Adrenal gland (tissue), 12 donors: Measurements from ENCODE around the gene FGF22. TPM values are rescaled to one million over a fixed set of nuclear protein-coding genes. Genes with fewer than 3 reads are reported as not detected.

ENCODE experiments used
- DNase-seq, 7 donors: peaks; one replicate each; pipeline ENCODE4 v3.0.0-alpha.2; 2019 to 2020
- H3K27ac ChIP-seq, 5 donors: fragments of 200-600 bp; sonication (generic) in 4 of 5; 1 replicate in 3 of 5; 2 replicates in 2 of 5; pipeline versions ENCODE4 v1.5.1 to v1.8.0; 2016 to 2020; ENCODE audit warnings: mild to moderate bottlenecking in 1 of 5
- H3K27me3 ChIP-seq: fragments of 200-600 bp; 2 replicates; pipeline ENCODE4 v1.8.0; 2021
- H3K36me3 ChIP-seq, 2 donors: fragments of 200-600 bp; replicated peaks in 1 of 2; 1 replicate in 1 of 2; 2 replicates in 1 of 2; pipeline versions ENCODE4 v1.5.1 to v1.8.0; 2018 to 2022
- H3K4me1 ChIP-seq, 2 donors: fragments of 200-600 bp; replicated peaks in 1 of 2; 1 replicate in 1 of 2; 2 replicates in 1 of 2; pipeline versions ENCODE4 v1.5.1 to v1.8.0; 2018 to 2021
- H3K4me3 ChIP-seq, 4 donors: fragments of 200-600 bp; sonication (generic) in 3 of 4; one replicate each; pipeline ENCODE4 v1.5.1; 2016 to 2018
- H3K9me3 ChIP-seq, 3 donors: fragments of 200-600 bp; sonication (generic) in 1 of 3; replicated peaks in 1 of 3; 1 replicate in 2 of 3; 2 replicates in 1 of 3; pipeline versions ENCODE4 v1.5.1 to v1.8.0; 2016 to 2021
- POLR2A ChIP-seq, 2 donors: fragments of 450-650 bp; IDR thresholded peaks; one replicate each; pipeline ENCODE4 v1.6.1; 2017; ENCODE audit warnings: antibody characterized with exemption in 2 of 2, mild to moderate bottlenecking in 2 of 2, moderate library complexity in 1 of 2
- WGBS, 4 donors: extraction: QIAGEN DNeasy Blood & Tissue Kit in 2 of 4; methylation state at CpG; one replicate each; pipeline versions ENCODE4 v1.1.5 to v1.1.7; 2013 to 2017; 5-methylcytosine and 5-hydroxymethylcytosine counted together
- intact Hi-C, 2 donors: fragments of 100-400 bp; cut with DNase I; formaldehyde crosslinking; loops; one replicate each; pipeline versions ENCODE4 v1.14.1 to v1.15.0; 2022 to 2023
- polyA plus RNA-seq, 3 donors: library from polyadenylated mRNA; stranded (reverse); fragments of 200-250 nt in 2 of 3; fragments of 350-450 nt in 1 of 3; fragmentation: Illumina TruSeq in 1 of 3; extraction: RNeasy Lipid Tissue Mini Kit (QIAGEN cat#74804) in 1 of 3; gene quantifications; one replicate each; pipeline ENCODE4 v1.2.3, GENCODE V29; 2013 to 2014
- total RNA-seq, 9 donors: library from RNA; depleted of rRNA in 4 of 9; stranded (reverse); fragments of >200 nt in 4 of 9; fragments of 120-200 nt in 1 of 9; fragmentation: NEBNext Ultra II Directional in 1 of 9; extraction: Animal tissue kit (Norgen Biotek cat#: 25700) in 1 of 9; gene quantifications; one replicate each; pipeline versions ENCODE4 v1.1.0 to v1.2.4, GENCODE V29; 2013 to 2023
- TF ChIP-seq, protein P1 (sequence below), 6 experiments: fragments of 450-650 bp in 4 of 6; fragments of 200-600 bp in 2 of 6; sonication (generic) in 1 of 6; IDR thresholded peaks; 1 replicate in 5 of 6; 2 replicates in 1 of 6; pipeline versions ENCODE4 v1.5.1 to v1.8.0; 2016 to 2021; ENCODE audit warnings: antibody characterized with exemption in 6 of 6, mild to moderate bottlenecking in 2 of 6, moderate library complexity in 1 of 6
- donor health status: healthy with polysubstance abuse.
- donor health status: Bipolar disorder and iron deficiency.
- donor health status: DM: yes; HTN: yes; CAD: no.
- donor health status: DM: no; HTN: no; CAD: no.
- donor health status: DM: no; HTN: no; CAD: no.
- donor health status: DM: yes; HTN: yes; CAD: no.

FGF22 gene
- total and polyA plus RNA-seq, 12 donors = 0.14 to 1.2 (median 0.31) TPM; not detected in 6

- Histone ChIP-seq H3K36me3 (peaks cover 0 to 59% of the 10 kb centered on the region in 2 donors), H3K4me3 (no peak overlapping the region), H3K9me3 (no peaks in the 10 kb centered on the region), H3K27me3 (no peaks in the 10 kb centered on the region), H3K27ac (no peak overlapping the region), H3K4me1 (peaks cover 0 to 1% of the 10 kb centered on the region in 2 donors)
- no peak for TF ChIP-seq POLR2A (IDR thresholded peaks at IDR 0.05)
- TF ChIP-seq, protein P1, sequence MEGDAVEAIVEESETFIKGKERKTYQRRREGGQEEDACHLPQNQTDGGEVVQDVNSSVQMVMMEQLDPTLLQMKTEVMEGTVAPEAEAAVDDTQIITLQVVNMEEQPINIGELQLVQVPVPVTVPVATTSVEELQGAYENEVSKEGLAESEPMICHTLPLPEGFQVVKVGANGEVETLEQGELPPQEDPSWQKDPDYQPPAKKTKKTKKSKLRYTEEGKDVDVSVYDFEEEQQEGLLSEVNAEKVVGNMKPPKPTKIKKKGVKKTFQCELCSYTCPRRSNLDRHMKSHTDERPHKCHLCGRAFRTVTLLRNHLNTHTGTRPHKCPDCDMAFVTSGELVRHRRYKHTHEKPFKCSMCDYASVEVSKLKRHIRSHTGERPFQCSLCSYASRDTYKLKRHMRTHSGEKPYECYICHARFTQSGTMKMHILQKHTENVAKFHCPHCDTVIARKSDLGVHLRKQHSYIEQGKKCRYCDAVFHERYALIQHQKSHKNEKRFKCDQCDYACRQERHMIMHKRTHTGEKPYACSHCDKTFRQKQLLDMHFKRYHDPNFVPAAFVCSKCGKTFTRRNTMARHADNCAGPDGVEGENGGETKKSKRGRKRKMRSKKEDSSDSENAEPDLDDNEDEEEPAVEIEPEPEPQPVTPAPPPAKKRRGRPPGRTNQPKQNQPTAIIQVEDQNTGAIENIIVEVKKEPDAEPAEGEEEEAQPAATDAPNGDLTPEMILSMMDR (IDR thresholded peaks at IDR 0.05) = no peak
- intact Hi-C loops = no loop called here
- 81 to 86% (median 84%) methylated on average over 16 to 24 of the region's 24 CpGs for WGBS, 4 donors
- no peak for DNase-seq
Measured at GRCh38 chr19:651991-652390, 12.3 kb downstream of the FGF22 start.

GRCh38 chr19:652467-653389, 13.0 kb downstream of the FGF22 start:
- intact Hi-C loops = no loop called here
- DNase-seq = no peak
- 89 to 92% (median 91%) methylated on average over 21 to 54 of the region's 54 CpGs for WGBS, 4 donors
- Histone ChIP-seq H3K36me3 (peaks cover 0 to 56% of the 10 kb centered on the region in 2 donors), H3K27me3 (no peaks in the 10 kb centered on the region), H3K4me3 (no peak overlapping the region), H3K27ac (no peak overlapping the region), H3K4me1 (peaks cover 0 to 7% of the 10 kb centered on the region in 2 donors), H3K9me3 (no peaks in the 10 kb centered on the region)
- TF ChIP-seq, protein P1 (IDR thresholded peaks at IDR 0.05) = no peak
- TF ChIP-seq POLR2A (IDR thresholded peaks at IDR 0.05) = no peak

DNA sequence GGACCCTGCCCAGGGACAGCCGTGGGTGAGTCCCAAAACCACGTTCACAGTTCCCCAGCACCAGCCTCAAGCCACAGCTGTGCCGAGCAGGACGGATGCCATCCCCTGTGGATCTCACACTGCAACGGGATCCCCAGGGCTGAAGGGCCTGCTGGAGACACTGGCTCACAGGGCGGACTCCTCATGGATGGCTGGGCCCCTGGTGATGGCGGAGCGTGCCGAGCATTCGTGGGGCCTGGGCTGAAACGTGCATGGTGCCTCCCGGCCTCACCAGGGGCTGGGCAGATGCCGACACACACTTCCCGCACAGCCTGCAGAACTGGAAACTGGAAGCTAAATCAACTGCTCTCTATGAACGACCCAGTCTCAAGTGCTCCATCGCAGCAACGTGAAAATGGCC, 13.7 kb downstream of the FGF22 start:
- Histone ChIP-seq H3K36me3 (peaks cover 0 to 49% of the 10 kb centered on the region in 2 donors), H3K4me3 (no peak overlapping the region), H3K27ac (no peak overlapping the region), H3K4me1 (peaks cover 0 to 14% of the 10 kb centered on the region in 2 donors), H3K9me3 (no peaks in the 10 kb centered on the region), H3K27me3 (no peaks in the 10 kb centered on the region)
- 82 to 94% (median 86%) methylated on average over 15 to 17 of the region's 17 CpGs; no CpG with 5 or more reads in 1 of the 4 donors for WGBS, 4 donors
- TF ChIP-seq, protein P1 (IDR thresholded peaks at IDR 0.05) = no peak
- TF ChIP-seq POLR2A (IDR thresholded peaks at IDR 0.05) = no peak
- DNase-seq = no peak
- intact Hi-C loops = no loop called here

DNA sequence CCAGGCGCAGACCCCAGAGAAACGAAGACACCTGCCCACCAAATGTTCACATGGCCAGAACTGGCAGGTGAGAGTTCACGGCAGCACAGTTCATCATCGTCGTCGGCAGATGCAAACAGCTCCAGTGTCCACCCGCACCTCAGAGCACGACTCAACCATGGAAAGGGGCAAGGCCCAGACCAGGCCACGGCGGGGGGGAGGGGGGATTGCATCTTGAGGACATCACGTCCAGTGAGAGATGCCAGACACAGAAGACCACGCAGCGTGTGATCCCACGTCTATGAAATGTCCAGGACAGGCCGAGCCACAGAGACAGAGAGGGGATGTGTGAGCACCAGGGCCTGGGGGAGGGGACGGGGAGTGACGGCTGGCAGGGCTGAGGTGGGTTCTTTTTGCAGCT, 16.0 kb downstream of the FGF22 start:
- Histone ChIP-seq H3K27ac (no peak overlapping the region), H3K4me1 (peaks cover 9 to 36% of the 10 kb centered on the region in 2 donors), H3K36me3 (peaks cover 0 to 31% of the 10 kb centered on the region in 2 donors), H3K4me3 (no peak overlapping the region), H3K27me3 (no peaks in the 10 kb centered on the region), H3K9me3 (no peaks in the 10 kb centered on the region)
- intact Hi-C loops = no loop called here
- no peak for DNase-seq
- TF ChIP-seq, protein P1 (IDR thresholded peaks at IDR 0.05) = no peak
- no peak for TF ChIP-seq POLR2A (IDR thresholded peaks at IDR 0.05)
- 76 to 86% (median 78%) methylated on average over 13 to 17 of the region's 17 CpGs for WGBS, 4 donors
